Hair follicle dermal papilla cell (primary cell): ENCODE data around the gene DAW1. TPM values are rescaled to one million over a fixed set of nuclear protein-coding genes. Genes with fewer than 3 reads are reported as not detected.

Experiments used
- small RNA-seq: library from RNA; depleted of rRNA; stranded (forward); fragments of <200 nt; gene quantifications from one replicate; pipeline ENCODE3, GENCODE V24; 2012
- total RNA-seq: library from RNA; depleted of rRNA; stranded (reverse); fragments of >200 nt; gene quantifications from 2 replicates; pipeline ENCODE4 v1.2.3, GENCODE V29; 2012

Gene DAW1
- not detected in 2 replicates for total RNA-seq

GRCh38 chr2:227871375-227871791 is at the start of gene DAW1:
DAW1 (plus strand) TSS chr2:227871631; CDS start chr2:227871690, 59 bp downstream.

Small RNAs within 50 kb of the gene (small RNA-seq; reads per million reads assigned to genes)
- not detected for gene RF00402

Other genes starting within 250 kb of the DAW1 start
- gene SCYGR5, start 204.8 kb upstream of the DAW1 start, total RNA-seq: not detected in 2 replicates
- gene SLC19A3, start 153.6 kb upstream of the DAW1 start, total RNA-seq: not detected in 2 replicates
- not detected in 2 replicates for gene SCYGR6, start 146.9 kb upstream of the DAW1 start, total RNA-seq
- gene SCYGR7, start 143.3 kb upstream of the DAW1 start, total RNA-seq: not detected in 2 replicates
- gene SCYGR8, start 125.7 kb upstream of the DAW1 start, total RNA-seq: not detected in 2 replicates
- not detected in 2 replicates for gene CCL20, start 57.8 kb upstream of the DAW1 start, total RNA-seq